SU-DHL-6 (cell line): Measurements from ENCODE around the gene TPRX1.

Source experiments
- H2AFZ ChIP-seq: fragments of 200-600 bp; sonication (generic); 2 replicates; pipeline ENCODE4 v1.6.1; 2014; ENCODE audit warnings: low read depth, mild to moderate bottlenecking, moderate library complexity, mixed read lengths, antibody characterized with exemption, low read length; ENCODE audit not compliant: severe bottlenecking
- H3F3A ChIP-seq: fragments of 200-600 bp; shearing (Covaris generic); 2 replicates; pipeline ENCODE4 v1.6.0; 2016; ENCODE audit warnings: antibody characterized with exemption, mild to moderate bottlenecking; ENCODE audit not compliant: insufficient read depth
- H3K27ac ChIP-seq: fragments of 200-600 bp; sonication (generic); 2 replicates; pipeline ENCODE4 v1.5.1; 2016; ENCODE audit warnings: low read depth, mild to moderate bottlenecking, low read length, moderate library complexity, mixed read lengths
- H3K27me3 ChIP-seq: fragments of 200-600 bp; sonication (generic), shearing (Covaris generic); 2 replicates; pipeline ENCODE4 v1.6.0; 2014; ENCODE audit warnings: mild to moderate bottlenecking, low read length
- H3K36me3 ChIP-seq: fragments of 200-600 bp; sonication (generic); 2 replicates; pipeline ENCODE4 v1.6.1; 2014; ENCODE audit warnings: mild to moderate bottlenecking, low read length, mixed read lengths
- H3K4me2 ChIP-seq: fragments of 300-600, 200-600 bp; shearing (Covaris generic), sonication (generic); 2 replicates; pipeline ENCODE4 v1.6.0; 2014; ENCODE audit warnings: low read length, low read depth, mild to moderate bottlenecking; ENCODE audit not compliant: poor library complexity, severe bottlenecking
- H3K4me3 ChIP-seq: fragments of 200-600 bp; sonication (generic); 2 replicates; pipeline ENCODE4 v1.5.1; 2014; ENCODE audit warnings: antibody characterized with exemption, low read length, mild to moderate bottlenecking, mixed read lengths; ENCODE audit not compliant: insufficient read depth, poor library complexity, severe bottlenecking
- H3K79me2 ChIP-seq: fragments of 200-600 bp; sonication (generic); 2 replicates; pipeline ENCODE4 v1.6.1; 2014; ENCODE audit warnings: mild to moderate bottlenecking, low read length, moderate library complexity; ENCODE audit not compliant: insufficient read depth
- H3K9ac ChIP-seq: fragments of 200-600 bp; sonication (generic); 2 replicates; pipeline ENCODE4 v1.7.0; 2014; ENCODE audit warnings: mild to moderate bottlenecking, low read length
- H3K9me2 ChIP-seq: fragments of 200-600 bp; sonication (generic); replicated peaks from 2 replicates; pipeline ENCODE4 v1.6.1; 2014; ENCODE audit warnings: low read length; ENCODE audit not compliant: insufficient read depth
- H3K9me3 ChIP-seq: fragments of 200-600 bp; sonication (generic); 2 replicates; pipeline ENCODE4 v1.6.1; 2014; ENCODE audit warnings: low read length, mixed read lengths; ENCODE audit not compliant: insufficient read depth
- H4K20me1 ChIP-seq: fragments of 200-600 bp; sonication (generic); 2 replicates; pipeline ENCODE4 v1.6.1; 2014; ENCODE audit warnings: low read depth, mild to moderate bottlenecking, antibody characterized with exemption, low read length, moderate library complexity, mixed read lengths
- EZH2phosphoT487 ChIP-seq: fragments of 200-600 bp; sonication (generic), shearing (Covaris generic); conservative IDR thresholded peaks from 2 replicates; pipeline ENCODE4 v1.6.1; 2018; ENCODE audit warnings: mild to moderate bottlenecking, antibody characterized with exemption, low read length, moderate library complexity, mixed read lengths
- TF ChIP-seq, protein P1 (sequence below): fragments of 200-600 bp; sonication (generic); IDR thresholded peaks from one replicate; pipeline ENCODE4 v1.5.1; 2017; ENCODE audit warnings: antibody characterized with exemption, mild to moderate bottlenecking, low read length, moderate library complexity; ENCODE audit not compliant: insufficient read depth, poor library complexity, severe bottlenecking

TPRX1 gene

DNA sequence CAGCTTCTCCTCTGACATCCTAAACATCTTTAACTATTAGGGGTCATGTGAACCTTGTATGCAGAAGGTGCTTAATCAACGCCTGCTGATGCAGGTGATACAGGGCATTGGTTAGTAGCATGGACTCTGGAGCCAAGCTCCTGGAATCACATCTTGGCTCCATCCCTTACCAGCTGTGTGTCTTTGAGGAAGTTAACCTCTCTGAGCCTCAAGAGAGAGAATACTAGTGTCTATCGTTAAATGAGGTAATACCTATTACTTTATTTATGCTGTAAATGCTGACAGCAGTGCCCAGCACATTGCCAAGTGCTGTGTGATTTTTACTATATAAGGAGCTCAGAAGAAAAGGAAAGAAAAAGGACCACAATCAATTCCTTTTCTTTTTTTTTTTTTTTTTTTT, 37.0 kb downstream of the TPRX1 start:
- Histone ChIP-seq H3K9me2 (no peaks in the 10 kb centered on the region), H3K27me3 (no peaks in the 10 kb centered on the region), H3K9me3 (no peaks in the 10 kb centered on the region), H3K4me3 (no peak overlapping the region), H3K79me2 (no peaks in the 10 kb centered on the region), H3K27ac (no peak overlapping the region), H3K4me2 (no peak overlapping the region), H2AFZ (no peak overlapping the region), H3K36me3 (no peaks in the 10 kb centered on the region), H4K20me1 (no peaks in the 10 kb centered on the region), H3F3A (peaks cover 3% of the 10 kb centered on the region; the same call in 1 of the 2 replicates), H3K9ac (no peak overlapping the region)
- TF ChIP-seq EZH2phosphoT487, result no peak
- TF ChIP-seq, protein P1, sequence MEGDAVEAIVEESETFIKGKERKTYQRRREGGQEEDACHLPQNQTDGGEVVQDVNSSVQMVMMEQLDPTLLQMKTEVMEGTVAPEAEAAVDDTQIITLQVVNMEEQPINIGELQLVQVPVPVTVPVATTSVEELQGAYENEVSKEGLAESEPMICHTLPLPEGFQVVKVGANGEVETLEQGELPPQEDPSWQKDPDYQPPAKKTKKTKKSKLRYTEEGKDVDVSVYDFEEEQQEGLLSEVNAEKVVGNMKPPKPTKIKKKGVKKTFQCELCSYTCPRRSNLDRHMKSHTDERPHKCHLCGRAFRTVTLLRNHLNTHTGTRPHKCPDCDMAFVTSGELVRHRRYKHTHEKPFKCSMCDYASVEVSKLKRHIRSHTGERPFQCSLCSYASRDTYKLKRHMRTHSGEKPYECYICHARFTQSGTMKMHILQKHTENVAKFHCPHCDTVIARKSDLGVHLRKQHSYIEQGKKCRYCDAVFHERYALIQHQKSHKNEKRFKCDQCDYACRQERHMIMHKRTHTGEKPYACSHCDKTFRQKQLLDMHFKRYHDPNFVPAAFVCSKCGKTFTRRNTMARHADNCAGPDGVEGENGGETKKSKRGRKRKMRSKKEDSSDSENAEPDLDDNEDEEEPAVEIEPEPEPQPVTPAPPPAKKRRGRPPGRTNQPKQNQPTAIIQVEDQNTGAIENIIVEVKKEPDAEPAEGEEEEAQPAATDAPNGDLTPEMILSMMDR, result no peak

DNA sequence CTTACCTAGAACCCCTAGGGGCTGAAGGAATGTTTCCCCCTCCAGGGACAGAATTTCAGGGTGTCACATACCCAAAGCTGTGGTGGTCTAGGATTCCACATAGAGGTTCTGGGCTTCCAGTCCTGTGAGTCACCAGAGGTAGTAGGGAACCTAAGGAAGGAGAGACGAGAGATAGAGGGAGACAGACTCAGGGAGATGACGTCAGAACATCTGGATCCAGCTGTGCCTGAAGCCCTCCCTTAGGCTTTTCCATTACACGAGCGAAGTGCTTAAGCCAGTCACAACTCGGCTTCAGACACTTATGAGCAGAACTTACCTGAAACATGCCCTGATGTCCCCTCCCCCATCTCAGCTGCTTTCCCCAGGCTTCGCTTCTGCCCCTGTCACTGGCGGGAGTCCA, 37.7 kb downstream of the TPRX1 start:
- no peaks in the 10 kb centered on the region for H3K36me3 ChIP-seq
- H3F3A ChIP-seq, result peaks cover 3% of the 10 kb centered on the region; the same call in 1 of the 2 replicates
- no peaks in the 10 kb centered on the region for H3K9me2 ChIP-seq
- no peak overlapping the region for H3K4me2 ChIP-seq
- TF ChIP-seq EZH2phosphoT487, result no peak
- TF ChIP-seq, protein P1, result no peak
- no peak overlapping the region for H2AFZ ChIP-seq
- H3K9ac ChIP-seq, result no peak overlapping the region
- H3K9me3 ChIP-seq, result no peaks in the 10 kb centered on the region
- H4K20me1 ChIP-seq, result no peaks in the 10 kb centered on the region
- no peaks in the 10 kb centered on the region for H3K79me2 ChIP-seq
- no peak overlapping the region for H3K27ac ChIP-seq
- H3K27me3 ChIP-seq, result no peaks in the 10 kb centered on the region
- H3K4me3 ChIP-seq, result no peak overlapping the region

DNA sequence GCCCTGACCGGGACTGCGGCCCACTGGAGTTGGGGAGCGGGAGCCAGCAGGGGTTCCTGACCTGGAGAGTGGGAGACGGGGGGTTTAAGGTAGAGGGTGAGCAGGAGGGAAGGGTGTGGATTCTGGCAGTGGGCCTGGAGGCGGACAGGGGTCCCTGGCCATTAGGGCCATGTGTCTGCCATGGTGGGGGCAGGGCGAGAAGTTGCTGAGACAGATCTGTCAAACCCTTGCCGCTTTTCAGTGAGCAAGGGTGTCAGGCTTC, 38.1 kb downstream of the TPRX1 start:
- no peaks in the 10 kb centered on the region for H3K36me3 ChIP-seq
- no peak for TF ChIP-seq EZH2phosphoT487
- TF ChIP-seq, protein P1, result no peak
- no peak overlapping the region for H3K27ac ChIP-seq
- H3F3A ChIP-seq, result peaks cover 3% of the 10 kb centered on the region; the same call in 1 of the 2 replicates
- H3K79me2 ChIP-seq, result no peaks in the 10 kb centered on the region
- H3K4me3 ChIP-seq, result no peak overlapping the region
- no peaks in the 10 kb centered on the region for H3K9me3 ChIP-seq
- no peaks in the 10 kb centered on the region for H3K27me3 ChIP-seq
- no peak overlapping the region for H3K4me2 ChIP-seq
- no peaks in the 10 kb centered on the region for H3K9me2 ChIP-seq
- no peak overlapping the region for H2AFZ ChIP-seq
- H3K9ac ChIP-seq, result no peak overlapping the region
- H4K20me1 ChIP-seq, result no peaks in the 10 kb centered on the region
